Esophagus squamous epithelium (tissue), 4 donors: ENCODE data around the gene CDH13.

Experiments used
- POLR2A ChIP-seq, 4 donors: fragments of 450-650 bp; IDR thresholded peaks; one replicate each; pipeline ENCODE4 v1.6.1; 2017; ENCODE audit warnings: antibody characterized with exemption in 4 of 4, mild to moderate bottlenecking in 4 of 4, moderate library complexity in 3 of 4
- TF ChIP-seq, protein P1 (sequence below), 6 experiments: fragments of 450-650 bp in 4 of 6; fragments of 200-600 bp in 2 of 6; sonication (generic) in 2 of 6; IDR thresholded peaks; one replicate each; pipeline ENCODE4 v1.5.1; 2016 to 2019; ENCODE audit warnings: antibody characterized with exemption in 6 of 6, mild to moderate bottlenecking in 4 of 6, moderate library complexity in 4 of 6

DNA sequence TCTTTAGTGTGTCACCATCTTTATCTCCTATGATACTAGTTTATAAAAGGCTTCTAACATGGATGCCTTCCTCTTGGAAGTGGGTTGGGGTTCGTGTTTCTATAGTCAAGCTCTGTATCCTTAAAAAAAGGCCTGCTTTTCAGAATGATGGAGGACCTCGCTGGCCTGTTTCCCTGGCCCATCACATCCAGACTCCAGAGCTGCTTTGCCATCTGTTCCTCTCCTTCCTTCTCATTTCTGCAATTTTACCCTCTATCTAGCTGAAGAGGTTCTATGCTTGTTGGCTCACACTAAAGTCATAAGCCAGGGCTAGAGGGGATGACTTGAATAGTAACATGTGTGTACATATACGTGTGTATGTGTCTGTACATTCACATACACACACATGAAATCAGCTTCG, 730.2 kb downstream of the CDH13 start:
- TF ChIP-seq, protein P1, sequence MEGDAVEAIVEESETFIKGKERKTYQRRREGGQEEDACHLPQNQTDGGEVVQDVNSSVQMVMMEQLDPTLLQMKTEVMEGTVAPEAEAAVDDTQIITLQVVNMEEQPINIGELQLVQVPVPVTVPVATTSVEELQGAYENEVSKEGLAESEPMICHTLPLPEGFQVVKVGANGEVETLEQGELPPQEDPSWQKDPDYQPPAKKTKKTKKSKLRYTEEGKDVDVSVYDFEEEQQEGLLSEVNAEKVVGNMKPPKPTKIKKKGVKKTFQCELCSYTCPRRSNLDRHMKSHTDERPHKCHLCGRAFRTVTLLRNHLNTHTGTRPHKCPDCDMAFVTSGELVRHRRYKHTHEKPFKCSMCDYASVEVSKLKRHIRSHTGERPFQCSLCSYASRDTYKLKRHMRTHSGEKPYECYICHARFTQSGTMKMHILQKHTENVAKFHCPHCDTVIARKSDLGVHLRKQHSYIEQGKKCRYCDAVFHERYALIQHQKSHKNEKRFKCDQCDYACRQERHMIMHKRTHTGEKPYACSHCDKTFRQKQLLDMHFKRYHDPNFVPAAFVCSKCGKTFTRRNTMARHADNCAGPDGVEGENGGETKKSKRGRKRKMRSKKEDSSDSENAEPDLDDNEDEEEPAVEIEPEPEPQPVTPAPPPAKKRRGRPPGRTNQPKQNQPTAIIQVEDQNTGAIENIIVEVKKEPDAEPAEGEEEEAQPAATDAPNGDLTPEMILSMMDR (IDR thresholded peaks at IDR 0.05) = no peak
- no peak for TF ChIP-seq POLR2A (IDR thresholded peaks at IDR 0.05)
